ENCODE data around the gene LIMCH1.

LIMCH1 gene

GRCh38 chr4:41539711-41540110 is 1.8 kb downstream of the LIMCH1 start:
- Histone ChIP-seq H3K27me3 (ENCODE audit: insufficient read depth, low read depth) (no peaks in the 10 kb centered on the region), H4K20me1 (ENCODE audit: insufficient read depth) (no peaks in the 10 kb centered on the region), H3K4me2 (no peak overlapping the region), H3K9ac (no peak overlapping the region), H3K79me2 (ENCODE audit: insufficient read depth, low read depth) (no peaks in the 10 kb centered on the region), H3K4me1 (ENCODE audit: low read depth, poor library complexity, severe bottlenecking) (no peaks in the 10 kb centered on the region), H3K27ac (no peak overlapping the region), H3K36me3 (ENCODE audit: insufficient read depth) (no peaks in the 10 kb centered on the region), H3K4me3 (IDR thresholded peaks at IDR 0.05; ENCODE audit: insufficient read depth, low read depth, low read length) (no peak overlapping the region), H2AFZ (ENCODE audit: low read depth) (no peak overlapping the region)
- TF ChIP-seq, protein P1, sequence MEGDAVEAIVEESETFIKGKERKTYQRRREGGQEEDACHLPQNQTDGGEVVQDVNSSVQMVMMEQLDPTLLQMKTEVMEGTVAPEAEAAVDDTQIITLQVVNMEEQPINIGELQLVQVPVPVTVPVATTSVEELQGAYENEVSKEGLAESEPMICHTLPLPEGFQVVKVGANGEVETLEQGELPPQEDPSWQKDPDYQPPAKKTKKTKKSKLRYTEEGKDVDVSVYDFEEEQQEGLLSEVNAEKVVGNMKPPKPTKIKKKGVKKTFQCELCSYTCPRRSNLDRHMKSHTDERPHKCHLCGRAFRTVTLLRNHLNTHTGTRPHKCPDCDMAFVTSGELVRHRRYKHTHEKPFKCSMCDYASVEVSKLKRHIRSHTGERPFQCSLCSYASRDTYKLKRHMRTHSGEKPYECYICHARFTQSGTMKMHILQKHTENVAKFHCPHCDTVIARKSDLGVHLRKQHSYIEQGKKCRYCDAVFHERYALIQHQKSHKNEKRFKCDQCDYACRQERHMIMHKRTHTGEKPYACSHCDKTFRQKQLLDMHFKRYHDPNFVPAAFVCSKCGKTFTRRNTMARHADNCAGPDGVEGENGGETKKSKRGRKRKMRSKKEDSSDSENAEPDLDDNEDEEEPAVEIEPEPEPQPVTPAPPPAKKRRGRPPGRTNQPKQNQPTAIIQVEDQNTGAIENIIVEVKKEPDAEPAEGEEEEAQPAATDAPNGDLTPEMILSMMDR (conservative IDR thresholded peaks at IDR 0.05; ENCODE audit: low read depth, low read length), result no peak

- no peak overlapping the region for H3K27ac ChIP-seq
- H3K4me1 ChIP-seq (ENCODE audit: low read depth, poor library complexity, severe bottlenecking), result no peaks in the 10 kb centered on the region
- no peak overlapping the region for H3K4me2 ChIP-seq
- TF ChIP-seq, protein P1 (conservative IDR thresholded peaks at IDR 0.05; ENCODE audit: low read depth, low read length), result no peak
- no peak overlapping the region for H3K9ac ChIP-seq
- no peaks in the 10 kb centered on the region for H4K20me1 ChIP-seq (ENCODE audit: insufficient read depth)
- no peaks in the 10 kb centered on the region for H3K79me2 ChIP-seq (ENCODE audit: insufficient read depth, low read depth)
- no peaks in the 10 kb centered on the region for H3K27me3 ChIP-seq (ENCODE audit: insufficient read depth, low read depth)
- no peaks in the 10 kb centered on the region for H3K36me3 ChIP-seq (ENCODE audit: insufficient read depth)
- H2AFZ ChIP-seq (ENCODE audit: low read depth), result no peak overlapping the region
- no peak overlapping the region for H3K4me3 ChIP-seq (IDR thresholded peaks at IDR 0.05; ENCODE audit: insufficient read depth, low read depth, low read length)
Observed at GRCh38 chr4:41540687-41541086, 2.7 kb downstream of the LIMCH1 start.

GRCh38 chr4:41541687-41542094 is 3.7 kb downstream of the LIMCH1 start:
- Histone ChIP-seq H3K9ac (no peak overlapping the region), H4K20me1 (ENCODE audit: insufficient read depth) (no peaks in the 10 kb centered on the region), H3K4me1 (ENCODE audit: low read depth, poor library complexity, severe bottlenecking) (no peaks in the 10 kb centered on the region), H3K4me3 (IDR thresholded peaks at IDR 0.05; ENCODE audit: insufficient read depth, low read depth, low read length) (no peak overlapping the region), H3K27me3 (ENCODE audit: insufficient read depth, low read depth) (no peaks in the 10 kb centered on the region), H3K36me3 (ENCODE audit: insufficient read depth) (no peaks in the 10 kb centered on the region), H3K79me2 (ENCODE audit: insufficient read depth, low read depth) (no peaks in the 10 kb centered on the region), H3K4me2 (no peak overlapping the region), H2AFZ (ENCODE audit: low read depth) (no peak overlapping the region), H3K27ac (no peak overlapping the region)
- TF ChIP-seq, protein P1 (conservative IDR thresholded peaks at IDR 0.05; ENCODE audit: low read depth, low read length), result no peak

GRCh38 chr4:41542526-41543275 is 4.7 kb downstream of the LIMCH1 start:
- no peak overlapping the region for H3K4me3 ChIP-seq (IDR thresholded peaks at IDR 0.05; ENCODE audit: insufficient read depth, low read depth, low read length)
- no peaks in the 10 kb centered on the region for H3K27me3 ChIP-seq (ENCODE audit: insufficient read depth, low read depth)
- H3K4me1 ChIP-seq (ENCODE audit: low read depth, poor library complexity, severe bottlenecking), result no peaks in the 10 kb centered on the region
- no peak overlapping the region for H3K27ac ChIP-seq
- no peaks in the 10 kb centered on the region for H3K79me2 ChIP-seq (ENCODE audit: insufficient read depth, low read depth)
- H2AFZ ChIP-seq (ENCODE audit: low read depth), result no peak overlapping the region
- H3K9ac ChIP-seq, result no peak overlapping the region
- TF ChIP-seq, protein P1 (conservative IDR thresholded peaks at IDR 0.05; ENCODE audit: low read depth, low read length), result no peak
- H3K36me3 ChIP-seq (ENCODE audit: insufficient read depth), result no peaks in the 10 kb centered on the region
- no peaks in the 10 kb centered on the region for H4K20me1 ChIP-seq (ENCODE audit: insufficient read depth)
- H3K4me2 ChIP-seq, result no peak overlapping the region
